ENCODE data around the gene ANKK1.
A peak's percentile ranks its signal among the peaks of the same experiment; 100 is the strongest.

The ANKK1 gene

DNA sequence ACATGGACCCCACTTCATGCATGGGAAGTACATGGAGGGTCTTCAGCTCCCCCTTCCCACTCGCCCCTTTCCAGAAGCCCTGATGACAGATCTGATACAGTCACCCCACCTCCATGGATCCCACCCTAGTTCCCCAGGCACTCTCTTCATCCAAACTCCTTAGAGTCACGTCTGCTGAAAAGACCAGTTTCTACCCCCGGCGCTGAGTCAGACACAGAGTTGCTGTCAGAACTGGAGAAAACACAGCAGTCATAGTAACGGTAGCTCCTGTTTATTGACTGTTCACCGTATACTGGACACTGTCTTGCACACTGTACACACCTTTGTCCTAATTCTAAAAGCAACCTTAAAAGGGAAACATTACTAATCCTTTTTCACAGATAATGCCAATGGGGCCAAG is 58.5 kb downstream of the ANKK1 start:
- Histone ChIP-seq H3K36me3 (no peaks in the 10 kb centered on the region), H3K27ac (no peak overlapping the region), H3K27me3 (ENCODE audit: insufficient read depth, low read depth, severe bottlenecking) (no peaks in the 10 kb centered on the region), H3K4me3 (ENCODE audit: low read depth, low read length) (no peak overlapping the region), H3K9me3 (ENCODE audit: severe bottlenecking) (no peaks in the 10 kb centered on the region)
- TF ChIP-seq, protein P1, sequence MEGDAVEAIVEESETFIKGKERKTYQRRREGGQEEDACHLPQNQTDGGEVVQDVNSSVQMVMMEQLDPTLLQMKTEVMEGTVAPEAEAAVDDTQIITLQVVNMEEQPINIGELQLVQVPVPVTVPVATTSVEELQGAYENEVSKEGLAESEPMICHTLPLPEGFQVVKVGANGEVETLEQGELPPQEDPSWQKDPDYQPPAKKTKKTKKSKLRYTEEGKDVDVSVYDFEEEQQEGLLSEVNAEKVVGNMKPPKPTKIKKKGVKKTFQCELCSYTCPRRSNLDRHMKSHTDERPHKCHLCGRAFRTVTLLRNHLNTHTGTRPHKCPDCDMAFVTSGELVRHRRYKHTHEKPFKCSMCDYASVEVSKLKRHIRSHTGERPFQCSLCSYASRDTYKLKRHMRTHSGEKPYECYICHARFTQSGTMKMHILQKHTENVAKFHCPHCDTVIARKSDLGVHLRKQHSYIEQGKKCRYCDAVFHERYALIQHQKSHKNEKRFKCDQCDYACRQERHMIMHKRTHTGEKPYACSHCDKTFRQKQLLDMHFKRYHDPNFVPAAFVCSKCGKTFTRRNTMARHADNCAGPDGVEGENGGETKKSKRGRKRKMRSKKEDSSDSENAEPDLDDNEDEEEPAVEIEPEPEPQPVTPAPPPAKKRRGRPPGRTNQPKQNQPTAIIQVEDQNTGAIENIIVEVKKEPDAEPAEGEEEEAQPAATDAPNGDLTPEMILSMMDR (IDR thresholded peaks at IDR 0.05; ENCODE audit: low read depth, low read length), result no peak
- DNase-seq, result no peak

DNA sequence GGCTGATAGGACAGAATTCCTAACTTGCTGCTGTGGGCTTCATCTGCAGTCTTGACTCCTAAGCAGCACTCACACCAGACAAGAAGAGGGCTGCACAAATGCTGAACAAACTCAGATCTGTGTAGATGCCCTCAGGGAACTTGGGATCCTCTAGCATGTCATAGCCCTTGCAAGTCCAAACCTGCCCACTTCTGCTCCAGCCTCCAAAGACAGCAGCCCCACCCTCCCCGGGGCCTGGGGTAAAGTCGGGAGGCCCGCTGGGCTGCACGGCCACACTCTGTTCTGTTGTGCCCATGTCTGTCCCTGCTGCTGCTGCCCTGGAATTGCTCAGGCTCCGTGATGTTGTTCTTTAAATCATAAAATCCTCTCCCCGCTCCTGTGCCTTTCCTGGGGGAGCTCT is 59.4 kb downstream of the ANKK1 start:
- TF ChIP-seq, protein P1 (IDR thresholded peaks at IDR 0.05; ENCODE audit: low read depth, low read length), result no peak
- Histone ChIP-seq H3K4me3 (ENCODE audit: low read depth, low read length) (no peak overlapping the region), H3K27me3 (ENCODE audit: insufficient read depth, low read depth, severe bottlenecking) (no peaks in the 10 kb centered on the region), H3K9me3 (ENCODE audit: severe bottlenecking) (no peaks in the 10 kb centered on the region), H3K36me3 (no peaks in the 10 kb centered on the region), H3K27ac (no peak overlapping the region)
- peak; percentile 50 for DNase-seq

DNA sequence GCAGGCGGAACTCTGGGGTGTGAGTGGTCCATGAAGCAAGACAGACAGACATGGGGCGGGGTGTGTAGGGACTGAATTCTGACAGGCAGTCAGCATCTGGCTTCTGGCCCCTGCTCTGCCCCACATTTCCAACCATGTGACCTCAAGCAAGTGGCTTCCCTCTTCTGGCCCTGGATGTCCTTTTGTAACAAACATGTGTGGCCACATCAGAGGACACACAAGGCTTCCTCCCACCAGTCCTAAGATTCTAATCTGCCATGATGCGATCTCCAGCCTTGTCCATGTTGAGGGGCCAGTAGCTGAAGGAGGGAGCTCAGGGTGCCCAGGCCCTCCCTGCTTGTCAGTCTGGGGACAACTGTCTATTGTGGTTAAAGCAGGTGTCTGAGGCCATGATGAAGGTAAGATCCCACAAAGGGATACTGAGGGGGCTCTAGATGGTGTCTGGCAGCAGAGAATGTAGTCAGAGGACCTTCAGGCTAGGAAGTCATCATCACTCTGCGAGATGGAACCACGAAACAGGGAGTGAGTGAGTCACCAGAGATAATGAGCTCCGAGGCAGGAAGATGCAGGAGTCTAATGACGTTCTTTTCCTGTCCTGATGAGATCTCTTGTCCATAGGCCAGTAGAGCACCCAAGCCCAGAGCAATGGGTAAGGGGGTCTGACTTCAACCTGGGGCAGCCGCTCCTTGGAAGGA is 60.2 kb downstream of the ANKK1 start:
- H3K4me3 ChIP-seq (ENCODE audit: low read depth, low read length), result no peak overlapping the region
- no peak for DNase-seq

GRCh38 chr11:113448316-113448677 is 60.7 kb downstream of the ANKK1 start:
- Histone ChIP-seq H3K9me3 (ENCODE audit: severe bottlenecking) (no peaks in the 10 kb centered on the region), H3K4me3 (ENCODE audit: low read depth, low read length) (no peak overlapping the region), H3K27me3 (ENCODE audit: insufficient read depth, low read depth, severe bottlenecking) (no peaks in the 10 kb centered on the region), H3K36me3 (no peaks in the 10 kb centered on the region), H3K27ac (no peak overlapping the region)
- TF ChIP-seq, protein P1 (IDR thresholded peaks at IDR 0.05; ENCODE audit: low read depth, low read length), result no peak
- no peak for DNase-seq

More for the DNA sequence above, 60.2 kb downstream of the ANKK1 start:
- TF ChIP-seq, protein P1 (IDR thresholded peaks at IDR 0.05; ENCODE audit: low read depth, low read length), result no peak
- Histone ChIP-seq H3K27ac (no peak overlapping the region), H3K36me3 (no peaks in the 10 kb centered on the region), H3K27me3 (ENCODE audit: insufficient read depth, low read depth, severe bottlenecking) (no peaks in the 10 kb centered on the region), H3K9me3 (ENCODE audit: severe bottlenecking) (no peaks in the 10 kb centered on the region)

GRCh38 chr11:113449743-113450142 is 62.2 kb downstream of the ANKK1 start:
- no peak for DNase-seq
- TF ChIP-seq, protein P1 (IDR thresholded peaks at IDR 0.05; ENCODE audit: low read depth, low read length), result no peak
- Histone ChIP-seq H3K36me3 (no peaks in the 10 kb centered on the region), H3K9me3 (ENCODE audit: severe bottlenecking) (no peaks in the 10 kb centered on the region), H3K27ac (no peak overlapping the region), H3K4me3 (ENCODE audit: low read depth, low read length) (no peak overlapping the region), H3K27me3 (ENCODE audit: insufficient read depth, low read depth, severe bottlenecking) (no peaks in the 10 kb centered on the region)

Measured in WERI-Rb-1 (cell line).